Subcutaneous preadipocyte (primary cell): ENCODE measurements around the gene PSMG2. TPM values are rescaled to one million over a fixed set of nuclear protein-coding genes. Genes with fewer than 3 reads are reported as not detected.

Source experiments
- small RNA-seq: library from RNA; depleted of rRNA; stranded (forward); fragments of <200 nt; gene quantifications from one replicate; pipeline ENCODE3, GENCODE V24; 2012
- total RNA-seq: library from RNA; depleted of rRNA; stranded (reverse); fragments of >200 nt; gene quantifications from 2 replicates; pipeline ENCODE4 v1.2.3, GENCODE V29; 2012

Gene PSMG2
- 102 and 103 TPM in 2 replicates for total RNA-seq

GRCh38 chr18:12702221-12703095 lies at the start of gene PSMG2, which contains the start of gene CEP76:
Gene PSMG2 (plus strand): TSS chr18:12703042. CDS start chr18:12703108, 66 bp downstream.
Gene CEP76 (minus strand): TSS chr18:12702723. CDS start chr18:12702548, 175 bp downstream.

GRCh38 chr18:12657684-12658425 lies 45.0 kb upstream of the PSMG2 start, which contains the start of gene SPIRE1:
Gene SPIRE1 (minus strand): TSS chr18:12658107. CDS start chr18:12657866, 241 bp downstream.

Small RNA genes lying within 50 kb of the gene (small RNA-seq; reads per million reads assigned to genes)
- gene RF00019, result not detected

Other genes with a start within 250 kb of the PSMG2 start
- gene SPIRE1, start 44.9 kb upstream of the PSMG2 start, total RNA-seq, result 18.7 and 27.0 TPM in 2 replicates
- gene CEP76, start 319 bp upstream of the PSMG2 start, total RNA-seq, result 6.6 and 9.8 TPM in 2 replicates
- 26.5 and 29.7 TPM in 2 replicates for gene PTPN2, start 181.2 kb downstream of the PSMG2 start, total RNA-seq
- gene SEH1L, start 245.0 kb downstream of the PSMG2 start, total RNA-seq, result 51.1 and 68.0 TPM in 2 replicates